Measurements from ENCODE around the gene BAHCC1. TPM values are rescaled to one million over a fixed set of nuclear protein-coding genes. Genes with fewer than 3 reads are reported as not detected.

Gene BAHCC1
- total and polyA plus RNA-seq, 9 of the 15 experiments (the other 6 are each of a cell fraction or from before 2014, with no cell fraction given): 0.14 to 26.9 (median 5.0) TPM

- TF ChIP-seq CTCFL (IDR thresholded peaks at IDR 0.05; ENCODE audit: borderline replicate concordance, insufficient read depth, low read depth, low read length, poor library complexity, severe bottlenecking): no peak
- no peak for TF ChIP-seq BRF2 (IDR thresholded peaks at IDR 0.05; ENCODE audit: borderline replicate concordance, insufficient read depth, insufficient read length)
- TF ChIP-seq DEAF1 (CRISPR knock-in tag; IDR thresholded peaks at IDR 0.05): peak; percentile 74
- TF ChIP-seq AFF1 (IDR thresholded peaks at IDR 0.05; ENCODE audit: low read depth in 1 of 2, partially characterized antibody in 2 of 2): peak; percentile 58 to 91
- TF ChIP-seq ZNF655 (CRISPR knock-in tag; IDR thresholded peaks at IDR 0.05): no peak
- TF ChIP-seq RBFOX2 (IDR thresholded peaks at IDR 0.05; ENCODE audit: low read depth, low read length): peak; percentile 89
- TF ChIP-seq ARID4B (CRISPR knock-in tag; IDR thresholded peaks at IDR 0.05): peak; percentile 44; the same call in 1 of the 2 replicates
- TF ChIP-seq ZNF174 (CRISPR knock-in tag; IDR thresholded peaks at IDR 0.05): no peak
- no peak for TF ChIP-seq IFI16 (CRISPR knock-in tag; IDR thresholded peaks at IDR 0.05)
- TF ChIP-seq LCOR (CRISPR knock-in tag; IDR thresholded peaks at IDR 0.05): peak; percentile 89
Observed at GRCh38 chr17:81471818-81472456, 76.7 kb downstream of the BAHCC1 start (continued).
